HCT116 (cell line): ENCODE data around the gene SLC31A1.

Experiments used
- CEBPB ChIP-seq: IDR thresholded peaks from 2 replicates; pipeline ENCODE4 v1.6.1; 2012; ENCODE audit warnings: low read depth
- ELF1 ChIP-seq: IDR thresholded peaks from 2 replicates; pipeline ENCODE4 v1.6.1; 2012; ENCODE audit warnings: low read depth, borderline replicate concordance
- POLR2AphosphoS5 ChIP-seq: IDR thresholded peaks from 2 replicates; pipeline ENCODE4 v1.6.1; 2011; ENCODE audit warnings: mild to moderate bottlenecking, low read depth, low read length, moderate library complexity

GRCh38 chr9:113185271-113185670 is 36.1 kb upstream of the SLC31A1 start:
- no peak for TF ChIP-seq ELF1
- no peak for TF ChIP-seq POLR2AphosphoS5
- no peak for TF ChIP-seq CEBPB
